ENCODE data around the gene SUN1. TPM values are rescaled to one million over a fixed set of nuclear protein-coding genes. Genes with fewer than 3 reads are reported as not detected.
A peak's percentile ranks its signal among the peaks of the same experiment; 100 is the strongest.

The SUN1 gene
- total and polyA plus RNA-seq, 2 donors (not counting 3 experiments of a cell fraction or from before 2014, with no cell fraction given), result 158 to 410 TPM

DNA sequence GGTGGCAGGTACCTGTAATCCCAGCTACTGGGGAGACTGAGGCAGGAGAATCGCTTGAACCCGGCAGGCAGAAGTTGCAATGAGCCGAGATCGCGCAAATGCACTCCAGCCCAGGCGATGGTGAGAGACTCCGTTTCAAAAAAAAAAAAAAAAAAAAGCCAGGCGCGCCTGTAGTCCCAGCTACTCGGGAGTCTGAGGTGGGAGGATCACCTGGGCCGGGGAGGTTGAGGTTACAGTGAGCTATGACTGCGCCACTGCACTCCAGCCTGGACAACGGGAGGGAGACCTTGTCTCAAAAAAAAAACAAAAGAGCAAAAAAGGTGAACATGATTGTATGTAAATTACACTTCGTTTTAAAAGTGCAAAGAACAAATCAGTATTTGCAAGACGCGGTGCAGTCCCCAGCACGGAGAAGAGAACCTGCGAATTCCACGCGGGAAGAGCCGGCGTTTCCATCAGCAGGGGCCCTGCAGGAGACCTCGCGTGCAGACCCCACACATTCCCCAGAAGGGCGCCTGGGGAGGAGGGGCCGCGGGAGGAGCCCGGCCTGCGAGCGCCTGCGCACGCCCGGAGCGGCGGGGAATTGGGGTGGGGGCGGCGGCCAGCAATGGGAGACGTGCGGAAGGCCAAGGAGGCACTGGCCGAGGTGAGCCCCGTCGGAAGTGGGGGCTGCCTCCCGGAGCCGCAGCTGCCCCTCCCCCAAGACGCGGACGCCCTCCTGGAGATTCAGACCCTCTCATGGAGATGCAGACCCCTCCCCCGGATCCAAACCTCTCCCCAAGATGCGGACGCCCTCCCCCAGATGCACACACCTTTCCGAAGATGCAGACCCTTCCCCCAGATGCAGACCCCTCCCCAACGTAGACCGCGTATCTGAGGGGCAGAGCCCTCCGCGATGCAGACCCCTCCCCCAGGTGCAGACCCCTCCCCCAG lies 16.7 kb upstream of the SUN1 start:
- dilution Hi-C loops (cut with MboI; ENCODE audit: extremely low pct_ligation_motif_present, low sequenced_read_pairs), result no loop called here
- no peaks in the 10 kb centered on the region for H3K36me3 ChIP-seq (ENCODE audit: control insufficient read depth in 2 of 2, extremely low read depth in 1 of 2, insufficient read depth in 2 of 2, low read length in 2 of 2)
- no TSS peak for BruUV-seq (replicated peaks)
- H3K79me2 ChIP-seq (ENCODE audit: control insufficient read depth, insufficient read depth, low read length), result peaks cover 34% of the 10 kb centered on the region
- no peak for TF ChIP-seq MYC (IDR thresholded peaks at IDR 0.05; ENCODE audit: low read depth, low read length)
- no peak for TF ChIP-seq EZH2 (IDR thresholded peaks at IDR 0.05; ENCODE audit: borderline replicate concordance, low read depth, low read length, severe bottlenecking)
- no peak for TF ChIP-seq GATA2 (IDR thresholded peaks at IDR 0.05; ENCODE audit: insufficient read depth, insufficient read length, low read depth, low read length)
- no peak for TF ChIP-seq FOS (IDR thresholded peaks at IDR 0.05; ENCODE audit: borderline replicate concordance, insufficient read depth, low read length)
- TF ChIP-seq, protein P1, sequence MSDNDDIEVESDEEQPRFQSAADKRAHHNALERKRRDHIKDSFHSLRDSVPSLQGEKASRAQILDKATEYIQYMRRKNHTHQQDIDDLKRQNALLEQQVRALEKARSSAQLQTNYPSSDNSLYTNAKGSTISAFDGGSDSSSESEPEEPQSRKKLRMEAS (IDR thresholded peaks at IDR 0.05; ENCODE audit: insufficient read depth, insufficient read length), result no peak
- TF ChIP-seq JUN (IDR thresholded peaks at IDR 0.05; ENCODE audit: borderline replicate concordance, insufficient read depth, insufficient read length, low read depth), result no peak
- no peak for TF ChIP-seq POLR2A (IDR thresholded peaks at IDR 0.05; ENCODE audit: low read depth, low read length)
- TF ChIP-seq, protein P2, sequence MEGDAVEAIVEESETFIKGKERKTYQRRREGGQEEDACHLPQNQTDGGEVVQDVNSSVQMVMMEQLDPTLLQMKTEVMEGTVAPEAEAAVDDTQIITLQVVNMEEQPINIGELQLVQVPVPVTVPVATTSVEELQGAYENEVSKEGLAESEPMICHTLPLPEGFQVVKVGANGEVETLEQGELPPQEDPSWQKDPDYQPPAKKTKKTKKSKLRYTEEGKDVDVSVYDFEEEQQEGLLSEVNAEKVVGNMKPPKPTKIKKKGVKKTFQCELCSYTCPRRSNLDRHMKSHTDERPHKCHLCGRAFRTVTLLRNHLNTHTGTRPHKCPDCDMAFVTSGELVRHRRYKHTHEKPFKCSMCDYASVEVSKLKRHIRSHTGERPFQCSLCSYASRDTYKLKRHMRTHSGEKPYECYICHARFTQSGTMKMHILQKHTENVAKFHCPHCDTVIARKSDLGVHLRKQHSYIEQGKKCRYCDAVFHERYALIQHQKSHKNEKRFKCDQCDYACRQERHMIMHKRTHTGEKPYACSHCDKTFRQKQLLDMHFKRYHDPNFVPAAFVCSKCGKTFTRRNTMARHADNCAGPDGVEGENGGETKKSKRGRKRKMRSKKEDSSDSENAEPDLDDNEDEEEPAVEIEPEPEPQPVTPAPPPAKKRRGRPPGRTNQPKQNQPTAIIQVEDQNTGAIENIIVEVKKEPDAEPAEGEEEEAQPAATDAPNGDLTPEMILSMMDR (IDR thresholded peaks at IDR 0.05; ENCODE audit: extremely low read depth in 1 of 2, insufficient read depth in 1 of 2, low read depth in 1 of 2, low read length in 2 of 2), result no peak
- no peak for TF ChIP-seq POLR2AphosphoS5 (IDR thresholded peaks at IDR 0.05; ENCODE audit: insufficient read depth, low read depth, low read length)
- H3K27me3 ChIP-seq (ENCODE audit: control insufficient read depth in 2 of 2, insufficient read depth in 2 of 2, low read length in 2 of 2), result no peaks in the 10 kb centered on the region
- H3K9ac ChIP-seq (replicated peaks; ENCODE audit: extremely low read depth, insufficient read depth, low read length), result no peak overlapping the region
- no peaks in the 10 kb centered on the region for H4K20me1 ChIP-seq (replicated peaks; ENCODE audit: control insufficient read depth, extremely low read depth, insufficient read depth, low read length)
- H3K27ac ChIP-seq (ENCODE audit: insufficient read depth, low read depth, low read length), result no peak overlapping the region
- intact Hi-C loops (cut with micrococcal nuclease), result loop anchor here (1.0 kb wide), 1 partner anchor 17 kb away; the partner anchor contains the start of gene SUN1
- peaks cover 20% of the 10 kb centered on the region for H3K4me1 ChIP-seq (ENCODE audit: control insufficient read depth, extremely low read depth, insufficient read depth, low read length)
- peak overlapping the region; percentile 53 for H3K4me2 ChIP-seq (ENCODE audit: insufficient read depth, low read length)
- FAIRE-seq, result no peak
- H3K9me3 ChIP-seq (replicated peaks; ENCODE audit: control insufficient read depth, insufficient read depth, low read length), result no peaks in the 10 kb centered on the region
- peak overlapping the region; percentile 82 for H2AFZ ChIP-seq (ENCODE audit: low read depth, low read length)
- peak overlapping the region in 2 of 3 experiments; percentile 18 to 64 for H3K4me3 ChIP-seq (replicated peaks in 1 of 3; ENCODE audit: insufficient read depth in 1 of 3, low read depth in 1 of 3, low read length in 3 of 3)
- CTCF ChIA-PET, result interaction anchor here (1.2 to 3.6 kb wide), 7 partner anchors 10 to 58 kb away, joined by 4 to 24 read pairs (median 13); partner anchors contain the start of gene SUN1
- DNase-seq (ENCODE audit: low read depth, low spot score), result peak; percentile 20
- POLR2A ChIA-PET, result no interaction called here
- no peaks in the 10 kb centered on the region for H3K9me1 ChIP-seq (replicated peaks; ENCODE audit: control insufficient read depth, extremely low read depth, insufficient read depth, low read length)

All from endothelial cell of umbilical vein (primary cell).